ENCODE results near the gene DENND5A.

- TF ChIP-seq EZH2 (IDR thresholded peaks at IDR 0.05) (no peak), POLR2AphosphoS5 (IDR thresholded peaks at IDR 0.05; ENCODE audit: borderline replicate concordance, low read depth, low read length) (no peak), FOXP2 (optimal IDR thresholded peaks at IDR 0.05; ENCODE audit: control extremely low read depth, extremely low read length, insufficient read depth) (no peak)
Observed at GRCh38 chr11:9203691-9204311, 61.3 kb downstream of the DENND5A start.

Data from SK-N-MC (cell line).